GM23248 (cell line): Measurements from ENCODE around the gene SYAP1.

Experiments
- EZH2 ChIP-seq: fragments of 200-600 bp; sonication (generic); IDR thresholded peaks from 2 replicates; pipeline ENCODE4 v1.6.1; 2018; ENCODE audit warnings: antibody characterized with exemption, mild to moderate bottlenecking; ENCODE audit not compliant: insufficient read depth, poor library complexity, severe bottlenecking
- EZH2phosphoT487 ChIP-seq: fragments of 200-600 bp; sonication (generic); IDR thresholded peaks from 2 replicates; pipeline ENCODE4 v1.6.1; 2018; ENCODE audit warnings: antibody characterized with exemption, moderate library complexity, mild to moderate bottlenecking, low read depth; ENCODE audit not compliant: insufficient read depth

- TF ChIP-seq EZH2, result no peak
- no peak for TF ChIP-seq EZH2phosphoT487
Measured at GRCh38 chrX:16733013-16733412, 13.6 kb downstream of the SYAP1 start.
